Tibial artery (tissue), 4 donors: ENCODE data around the gene TP53I3.
A peak's percentile ranks its signal among the peaks of the same experiment; 100 is the strongest.

Source experiments
- DNase-seq, 2 donors: peaks; one replicate each; pipeline ENCODE4 v3.0.0-alpha.2; 2019
- H3K27ac ChIP-seq, 2 donors: fragments of 200-600 bp; sonication (generic) in 1 of 2; 1 replicate in 1 of 2; 2 replicates in 1 of 2; pipeline ENCODE4 v1.5.1; 2018 to 2019; ENCODE audit warnings: mild to moderate bottlenecking in 1 of 2
- H3K27me3 ChIP-seq, 2 donors: fragments of 200-600 bp; sonication (generic) in 1 of 2; one replicate each; pipeline versions ENCODE4 v1.5.1 to v1.6.0; 2016 to 2019
- H3K36me3 ChIP-seq, 3 donors: fragments of 200-600 bp; sonication (generic) in 2 of 3; one replicate each; pipeline ENCODE4 v1.5.1; 2016 to 2019; ENCODE audit warnings: mild to moderate bottlenecking in 2 of 3
- H3K4me1 ChIP-seq, 4 donors: fragments of 200-600 bp; sonication (generic) in 2 of 4; 1 replicate in 3 of 4; 2 replicates in 1 of 4; pipeline ENCODE4 v1.5.1; 2016 to 2019
- H3K4me3 ChIP-seq, 2 donors: fragments of 200-600 bp; sonication (generic) in 1 of 2; 1 replicate in 1 of 2; 2 replicates in 1 of 2; pipeline ENCODE4 v1.5.1; 2018 to 2019; ENCODE audit warnings: mild to moderate bottlenecking in 2 of 2
- H3K9me3 ChIP-seq, 3 donors: fragments of 200-600 bp; sonication (generic) in 1 of 3; one replicate each; pipeline ENCODE4 v1.5.1; 2016 to 2019
- intact Hi-C: fragments of 100-400 bp; cut with DNase I; formaldehyde crosslinking; loops from one replicate; pipeline ENCODE4 v1.15.0; 2023; ENCODE audit warnings: low total_unique reads
- TF ChIP-seq, protein P1 (sequence below), 2 experiments: fragments of 200-600 bp in 1 of 2; fragments of 450-650 bp in 1 of 2; IDR thresholded peaks; one replicate each; pipeline ENCODE4 v1.5.1; 2017 to 2019; ENCODE audit warnings: antibody characterized with exemption in 2 of 2, mild to moderate bottlenecking in 1 of 2, moderate library complexity in 1 of 2

The TP53I3 gene

DNA sequence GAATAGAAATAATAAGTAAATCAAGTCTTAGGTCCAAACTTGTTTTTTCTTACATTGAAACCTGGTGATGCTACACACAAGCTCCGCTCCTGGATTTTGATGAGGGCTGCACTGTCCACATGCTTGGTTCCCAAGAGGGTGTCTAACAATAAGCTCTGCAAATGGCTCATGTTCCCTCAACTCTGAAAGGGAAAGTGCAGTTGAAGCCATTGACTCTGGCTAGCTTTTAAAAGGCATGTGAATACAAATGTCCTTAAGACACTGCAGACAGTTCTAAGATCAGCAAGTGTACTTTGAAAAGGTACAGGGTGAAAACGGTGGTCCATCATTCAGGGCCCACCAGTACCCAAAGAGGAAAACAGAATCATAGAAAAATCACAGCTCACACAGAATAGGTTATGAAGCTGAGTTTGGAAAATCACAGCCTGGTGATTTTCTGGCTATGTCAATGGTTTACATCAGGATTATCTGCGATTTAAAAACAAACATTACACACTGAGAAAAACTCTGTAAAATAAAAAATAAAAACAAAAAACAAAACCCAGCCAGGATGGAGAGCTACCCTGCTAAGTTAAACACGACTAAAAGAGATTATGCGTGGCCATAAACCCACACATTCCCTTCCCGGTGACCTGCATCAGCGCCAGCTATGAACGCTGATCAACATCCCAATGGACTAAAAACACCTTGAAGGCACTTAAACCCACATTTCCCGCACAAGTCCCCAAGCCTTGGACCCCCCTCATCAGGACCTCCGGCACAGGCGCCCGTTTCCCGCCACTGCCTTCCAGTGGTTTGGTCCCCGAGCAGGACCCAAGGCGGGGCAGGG is 37.9 kb upstream of the TP53I3 start:
- H3K4me1 ChIP-seq = peaks cover 0 to 27% (median 14%) of the 10 kb centered on the region in 4 donors
- no peaks in the 10 kb centered on the region for H3K9me3 ChIP-seq
- intact Hi-C loops = no loop called here
- H3K36me3 ChIP-seq = no peaks in the 10 kb centered on the region
- H3K27me3 ChIP-seq = no peaks in the 10 kb centered on the region
- peak overlapping the region; percentile 94 for H3K27ac ChIP-seq
- peak overlapping the region; percentile 79 to 84 for H3K4me3 ChIP-seq
- no peak for DNase-seq
- TF ChIP-seq, protein P1, sequence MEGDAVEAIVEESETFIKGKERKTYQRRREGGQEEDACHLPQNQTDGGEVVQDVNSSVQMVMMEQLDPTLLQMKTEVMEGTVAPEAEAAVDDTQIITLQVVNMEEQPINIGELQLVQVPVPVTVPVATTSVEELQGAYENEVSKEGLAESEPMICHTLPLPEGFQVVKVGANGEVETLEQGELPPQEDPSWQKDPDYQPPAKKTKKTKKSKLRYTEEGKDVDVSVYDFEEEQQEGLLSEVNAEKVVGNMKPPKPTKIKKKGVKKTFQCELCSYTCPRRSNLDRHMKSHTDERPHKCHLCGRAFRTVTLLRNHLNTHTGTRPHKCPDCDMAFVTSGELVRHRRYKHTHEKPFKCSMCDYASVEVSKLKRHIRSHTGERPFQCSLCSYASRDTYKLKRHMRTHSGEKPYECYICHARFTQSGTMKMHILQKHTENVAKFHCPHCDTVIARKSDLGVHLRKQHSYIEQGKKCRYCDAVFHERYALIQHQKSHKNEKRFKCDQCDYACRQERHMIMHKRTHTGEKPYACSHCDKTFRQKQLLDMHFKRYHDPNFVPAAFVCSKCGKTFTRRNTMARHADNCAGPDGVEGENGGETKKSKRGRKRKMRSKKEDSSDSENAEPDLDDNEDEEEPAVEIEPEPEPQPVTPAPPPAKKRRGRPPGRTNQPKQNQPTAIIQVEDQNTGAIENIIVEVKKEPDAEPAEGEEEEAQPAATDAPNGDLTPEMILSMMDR (IDR thresholded peaks at IDR 0.05) = no peak

DNA sequence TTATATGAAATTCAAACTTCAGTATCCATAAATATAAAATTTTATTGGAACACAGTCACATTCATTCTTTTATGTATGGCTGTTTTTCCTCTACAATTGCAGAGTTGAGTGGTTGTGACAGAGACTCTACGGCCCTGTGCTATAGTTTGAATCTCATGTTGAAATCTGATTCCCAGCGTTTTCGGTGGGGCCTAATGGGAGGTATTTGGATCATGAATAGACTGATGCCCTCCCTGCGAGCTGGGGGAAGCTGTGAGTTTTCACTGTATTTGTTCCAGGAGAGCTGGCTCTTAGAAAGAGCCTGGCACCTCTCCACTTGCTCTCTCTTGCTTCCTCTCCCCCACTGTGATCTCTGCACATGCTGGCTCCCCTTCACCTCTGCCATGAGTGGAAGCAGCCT is 36.8 kb upstream of the TP53I3 start:
- no peaks in the 10 kb centered on the region for H3K36me3 ChIP-seq
- H3K27ac ChIP-seq = no peak overlapping the region
- H3K4me3 ChIP-seq = no peak overlapping the region
- H3K4me1 ChIP-seq = peaks cover 0 to 27% (median 14%) of the 10 kb centered on the region in 4 donors
- TF ChIP-seq, protein P1 (IDR thresholded peaks at IDR 0.05) = no peak
- H3K27me3 ChIP-seq = no peaks in the 10 kb centered on the region
- intact Hi-C loops = no loop called here
- no peaks in the 10 kb centered on the region for H3K9me3 ChIP-seq
- DNase-seq = no peak

DNA sequence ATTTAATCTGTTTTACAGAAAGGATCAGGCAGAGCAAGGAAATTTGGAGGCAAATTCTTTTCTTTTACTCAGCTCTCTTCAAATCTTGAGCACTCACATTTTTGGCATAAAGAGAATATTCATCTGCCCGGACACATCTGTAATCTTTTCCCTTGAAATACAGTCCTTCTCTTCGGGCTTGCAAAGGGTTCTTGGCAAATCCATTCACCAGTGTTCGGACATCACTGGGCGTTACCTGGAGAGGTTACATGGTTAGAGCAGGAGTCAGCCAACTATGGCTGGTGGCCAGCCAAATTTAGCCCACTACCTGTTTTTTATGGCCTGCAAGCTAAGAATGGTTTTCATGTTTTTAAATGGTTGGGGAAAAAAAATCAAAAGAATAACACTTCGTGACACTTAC is 36.4 kb upstream of the TP53I3 start:
- TF ChIP-seq, protein P1 (IDR thresholded peaks at IDR 0.05) = no peak
- Histone ChIP-seq H3K36me3 (no peaks in the 10 kb centered on the region), H3K4me3 (no peak overlapping the region), H3K9me3 (no peaks in the 10 kb centered on the region), H3K4me1 (peaks cover 0 to 27% (median 14%) of the 10 kb centered on the region in 4 donors), H3K27ac (no peak overlapping the region), H3K27me3 (no peaks in the 10 kb centered on the region)
- intact Hi-C loops = no loop called here
- DNase-seq = no peak

DNA sequence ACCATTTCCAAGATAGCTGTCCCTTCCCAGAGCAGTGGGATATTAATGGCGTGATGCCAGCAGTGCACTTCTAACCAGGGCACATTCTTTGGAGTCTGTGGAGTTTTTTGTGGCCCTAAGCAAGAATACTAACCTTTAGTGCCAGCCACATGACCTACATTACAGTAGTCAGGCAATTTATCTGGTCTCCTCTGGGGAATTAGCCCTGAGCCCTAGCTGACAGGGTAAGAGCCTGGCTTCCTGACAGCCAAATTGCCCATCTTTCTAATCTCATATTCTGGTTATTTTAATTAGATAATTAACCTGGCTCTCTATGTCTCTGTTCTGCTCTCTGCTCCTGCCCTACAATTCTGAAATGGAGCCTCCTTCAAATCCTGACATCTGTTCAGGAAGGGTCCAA is 33.3 kb upstream of the TP53I3 start:
- Histone ChIP-seq H3K4me3 (no peak overlapping the region), H3K4me1 (peaks cover 0 to 8% (median 2%) of the 10 kb centered on the region in 4 donors), H3K27me3 (no peaks in the 10 kb centered on the region), H3K27ac (no peak overlapping the region), H3K36me3 (peaks cover 0 to 8% (median 0%) of the 10 kb centered on the region in 3 donors), H3K9me3 (no peaks in the 10 kb centered on the region)
- DNase-seq = no peak
- intact Hi-C loops = no loop called here
- TF ChIP-seq, protein P1 (IDR thresholded peaks at IDR 0.05) = no peak

DNA sequence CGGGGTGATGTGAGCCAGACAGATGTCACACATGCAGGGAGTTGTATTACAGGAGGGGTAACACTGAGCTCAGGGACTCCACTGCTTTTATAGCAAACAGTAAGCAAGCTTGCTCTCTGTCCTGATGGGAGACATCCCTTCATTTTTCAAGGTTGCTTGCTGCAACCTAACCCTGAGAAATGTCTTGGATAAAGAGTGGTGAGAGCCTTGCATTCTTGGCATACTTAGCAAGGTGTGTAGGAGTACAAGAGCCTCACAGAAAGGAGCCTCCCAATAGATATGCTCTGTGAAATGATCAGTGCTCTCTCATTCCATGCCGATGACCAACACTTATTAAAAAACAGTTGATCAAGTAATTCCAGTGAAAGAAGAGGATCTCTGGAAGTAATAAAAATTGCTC is 30.4 kb upstream of the TP53I3 start:
- TF ChIP-seq, protein P1 (IDR thresholded peaks at IDR 0.05) = no peak
- Histone ChIP-seq H3K4me3 (no peak overlapping the region), H3K27me3 (no peaks in the 10 kb centered on the region), H3K9me3 (no peaks in the 10 kb centered on the region), H3K27ac (no peak overlapping the region), H3K4me1 (no peaks in the 10 kb centered on the region), H3K36me3 (peaks cover 0 to 8% (median 0%) of the 10 kb centered on the region in 3 donors)
- DNase-seq = no peak
- intact Hi-C loops = no loop called here
